Measurements from ENCODE around the gene MCRS1. TPM values are rescaled to one million over a fixed set of nuclear protein-coding genes. Genes with fewer than 3 reads are reported as not detected.

Gene MCRS1
- total RNA-seq, 1 experiment from 2014 or later: 103 TPM

- Histone ChIP-seq H3K18ac (ENCODE audit: insufficient read length, low read depth, low read length) (no peak overlapping the region), H3K14ac (ENCODE audit: insufficient read depth, low read length) (no peak overlapping the region), H2BK120ac (ENCODE audit: low read depth, low read length, poor library complexity, severe bottlenecking) (no peak overlapping the region), H4K91ac (ENCODE audit: insufficient read length, low read depth, low read length) (no peak overlapping the region), H4K5ac (ENCODE audit: insufficient read length, low read depth, low read length) (no peak overlapping the region), H3K56ac (ENCODE audit: insufficient read length, low read depth, low read length) (no peak overlapping the region), H3K9me3 (ENCODE audit: control insufficient read depth, low read depth, low read length) (no peaks in the 10 kb centered on the region), H3K4me1 (ENCODE audit: insufficient read depth, low read length) (no peaks in the 10 kb centered on the region), H4K8ac (replicated peaks; ENCODE audit: insufficient read length, low read depth, low read length) (no peak overlapping the region), H4K20me1 (ENCODE audit: control insufficient read depth, insufficient read depth, insufficient read length) (no peaks in the 10 kb centered on the region), H2AK5ac (ENCODE audit: insufficient read length, low read length) (no peak overlapping the region), H3K4ac (ENCODE audit: low read depth, low read length) (no peak overlapping the region), H3K4me2 (ENCODE audit: insufficient read depth, insufficient read length, low read length) (no peak overlapping the region), H2BK15ac (ENCODE audit: low read depth, low read length) (no peak overlapping the region), H3K9ac (ENCODE audit: extremely low read depth, insufficient read length, low read length) (no peak overlapping the region), H3K79me2 (ENCODE audit: insufficient read depth, low read length) (no peaks in the 10 kb centered on the region), H2BK12ac (ENCODE audit: insufficient read length, low read depth, low read length) (no peak overlapping the region), H2AFZ (ENCODE audit: low read length) (no peak overlapping the region), H3T11ph (ENCODE audit: low read length) (no peak overlapping the region), H3K27me3 (ENCODE audit: insufficient read depth, low read length) (no peaks in the 10 kb centered on the region), H2BK20ac (ENCODE audit: low read depth, low read length, poor library complexity, severe bottlenecking) (no peak overlapping the region), H3K27ac (ENCODE audit: insufficient read length, low read depth, low read length) (no peak overlapping the region), H3K23me2 (ENCODE audit: insufficient read length, low read depth, low read length, poor library complexity, severe bottlenecking) (no peaks in the 10 kb centered on the region), H2BK5ac (ENCODE audit: insufficient read length, low read length) (no peak overlapping the region), H3K79me1 (ENCODE audit: insufficient read depth, low read depth, low read length, poor library complexity, severe bottlenecking) (no peaks in the 10 kb centered on the region), H3K23ac (ENCODE audit: insufficient read length, low read depth, low read length) (no peak overlapping the region)
- Mint-ChIP-seq H3K36me3 (ENCODE audit: insufficient read depth in 1 of 3, low read depth in 3 of 3) (peaks cover 27 to 65% (median 60%) of the 10 kb centered on the region in 3 experiments; a peak in 6 of 7 replicates), H3K27ac (no peak overlapping the region), H3K4me3 (no peak overlapping the region), H3K4me1 (no peaks in the 10 kb centered on the region), H3K9me3 (no peaks in the 10 kb centered on the region; a peak in 1 of 5 replicates), H3K27me3 (ENCODE audit: low read depth) (peaks cover 1% of the 10 kb centered on the region; the same call in 1 of the 2 replicates)
- DNase-seq: no peak
- WGBS (ENCODE audit: extremely low coverage, insufficient read length, low lambda C conversion rate): no CpG with 5 or more reads among the region's 17 CpGs
- TF ChIP-seq, protein P1, sequence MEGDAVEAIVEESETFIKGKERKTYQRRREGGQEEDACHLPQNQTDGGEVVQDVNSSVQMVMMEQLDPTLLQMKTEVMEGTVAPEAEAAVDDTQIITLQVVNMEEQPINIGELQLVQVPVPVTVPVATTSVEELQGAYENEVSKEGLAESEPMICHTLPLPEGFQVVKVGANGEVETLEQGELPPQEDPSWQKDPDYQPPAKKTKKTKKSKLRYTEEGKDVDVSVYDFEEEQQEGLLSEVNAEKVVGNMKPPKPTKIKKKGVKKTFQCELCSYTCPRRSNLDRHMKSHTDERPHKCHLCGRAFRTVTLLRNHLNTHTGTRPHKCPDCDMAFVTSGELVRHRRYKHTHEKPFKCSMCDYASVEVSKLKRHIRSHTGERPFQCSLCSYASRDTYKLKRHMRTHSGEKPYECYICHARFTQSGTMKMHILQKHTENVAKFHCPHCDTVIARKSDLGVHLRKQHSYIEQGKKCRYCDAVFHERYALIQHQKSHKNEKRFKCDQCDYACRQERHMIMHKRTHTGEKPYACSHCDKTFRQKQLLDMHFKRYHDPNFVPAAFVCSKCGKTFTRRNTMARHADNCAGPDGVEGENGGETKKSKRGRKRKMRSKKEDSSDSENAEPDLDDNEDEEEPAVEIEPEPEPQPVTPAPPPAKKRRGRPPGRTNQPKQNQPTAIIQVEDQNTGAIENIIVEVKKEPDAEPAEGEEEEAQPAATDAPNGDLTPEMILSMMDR (conservative IDR thresholded peaks at IDR 0.05): no peak
Measured at GRCh38 chr12:49559011-49559675, 8.8 kb downstream of the MCRS1 start.

Measured in H9 (cell line).